ENCODE data around the gene GPC5. TPM values are rescaled to one million over a fixed set of nuclear protein-coding genes. Genes with fewer than 3 reads are reported as not detected.

GPC5 gene
- total and polyA plus RNA-seq, 2 of the 8 experiments (the other 6 are each of a cell fraction or from before 2014, with no cell fraction given) = 0.20 to 0.39 TPM

GRCh38 chr13:92122186-92122853 is 723.9 kb downstream of the GPC5 start:
- H2BK5ac ChIP-seq (ENCODE audit: low read depth, low read length) = no peak overlapping the region
- H3K4me2 ChIP-seq (ENCODE audit: insufficient read depth in 1 of 2, low read depth in 2 of 2, low read length in 2 of 2) = no peak overlapping the region
- ChIA-PET POLR2A (ENCODE audit: partially characterized antibody) (no interaction called here), CTCF (ENCODE audit: partially characterized antibody) (no interaction called here)
- no peaks in the 10 kb centered on the region for H3K79me1 ChIP-seq (ENCODE audit: low read depth, low read length)
- no peak for FAIRE-seq
- no peak overlapping the region for H3K56ac ChIP-seq (replicated peaks; ENCODE audit: insufficient read length, low read depth, low read length)
- no peaks in the 10 kb centered on the region for H3K27me3 ChIP-seq (replicated peaks in 1 of 4; ENCODE audit: control insufficient read depth in 3 of 4, extremely low read depth in 1 of 4, insufficient read depth in 3 of 4, low read length in 3 of 4)
- H4K91ac ChIP-seq (replicated peaks; ENCODE audit: insufficient read length, low read length) = no peak overlapping the region
- H3K18ac ChIP-seq (ENCODE audit: extremely low read depth, low read length) = no peak overlapping the region
- H2BK20ac ChIP-seq (ENCODE audit: low read length) = no peak overlapping the region
- no peak overlapping the region for H3K4me3 ChIP-seq (ENCODE audit: extremely low read depth in 1 of 4, insufficient read depth in 2 of 4, low read depth in 3 of 4, low read length in 4 of 4)
- H3K4ac ChIP-seq (replicated peaks; ENCODE audit: insufficient read length, low read depth, low read length) = no peak overlapping the region
- no peak overlapping the region for H4K5ac ChIP-seq (ENCODE audit: insufficient read length, low read depth, low read length)
- H3K9ac ChIP-seq (replicated peaks in 1 of 4; ENCODE audit: extremely low read depth in 1 of 4, low read depth in 3 of 4, low read length in 3 of 4) = no peak overlapping the region
- no peak overlapping the region for H3K23ac ChIP-seq (ENCODE audit: insufficient read length)
- no peak overlapping the region for H4K8ac ChIP-seq (ENCODE audit: extremely low read depth, insufficient read depth, low read length)
- no peak overlapping the region for H2BK12ac ChIP-seq (ENCODE audit: low read depth, low read length)
- H3K23me2 ChIP-seq (ENCODE audit: low read depth, low read length) = no peaks in the 10 kb centered on the region
- H2AFZ ChIP-seq (ENCODE audit: low read length) = no peak overlapping the region
- H4K20me1 ChIP-seq (replicated peaks in 1 of 2; ENCODE audit: control insufficient read depth in 1 of 2, insufficient read depth in 2 of 2, low read length in 2 of 2) = no peaks in the 10 kb centered on the region
- no peaks in the 10 kb centered on the region for H3K9me3 ChIP-seq (ENCODE audit: insufficient read depth in 2 of 2, low read depth in 1 of 2, low read length in 1 of 2)
- H3K27ac ChIP-seq (ENCODE audit: low read depth, low read length) = no peak overlapping the region
- H2BK15ac ChIP-seq (ENCODE audit: low read length) = no peak overlapping the region
- H3K79me2 ChIP-seq (ENCODE audit: control insufficient read depth in 1 of 2, insufficient read depth in 2 of 2, low read length in 2 of 2) = no peaks in the 10 kb centered on the region
- no peaks in the 10 kb centered on the region for H3K4me1 ChIP-seq (replicated peaks in 1 of 4; ENCODE audit: control insufficient read depth in 3 of 4, insufficient read depth in 4 of 4, low read length in 3 of 4)
- H2BK120ac ChIP-seq (replicated peaks; ENCODE audit: low read depth, low read length) = no peak overlapping the region
- WGBS, 2 experiments (ENCODE audit: extremely low coverage in 1 of 2, insufficient coverage in 1 of 2, insufficient read length in 1 of 2, insufficient replicate concordance in 2 of 2, low coverage in 1 of 2, low lambda C conversion rate in 2 of 2, missing lambda C conversion rate in 1 of 2) = 80% methylated on average over 9 of the region's 9 CpGs; no CpG with 5 or more reads in 1 of the 2 experiments
- no peak overlapping the region for H2AK5ac ChIP-seq (ENCODE audit: low read depth, low read length)
- no peak overlapping the region for H3K14ac ChIP-seq (ENCODE audit: insufficient read length)
- no peaks in the 10 kb centered on the region for H3K36me3 ChIP-seq (ENCODE audit: control insufficient read depth in 2 of 4, insufficient read depth in 4 of 4, low read length in 3 of 4)
- DNase-seq (ENCODE audit: low read depth in 1 of 2, low spot score in 2 of 2) = no peak

Data from H1 (cell line).